Epidermal melanocyte (primary cell): Measurements from ENCODE around the gene SDK1.

Experiments used
- DNase-seq: peaks from one replicate; pipeline ENCODE4 v3.0.0; 2011; ENCODE audit warnings: low spot score; ENCODE audit not compliant: insufficient read length

SDK1 gene

DNA sequence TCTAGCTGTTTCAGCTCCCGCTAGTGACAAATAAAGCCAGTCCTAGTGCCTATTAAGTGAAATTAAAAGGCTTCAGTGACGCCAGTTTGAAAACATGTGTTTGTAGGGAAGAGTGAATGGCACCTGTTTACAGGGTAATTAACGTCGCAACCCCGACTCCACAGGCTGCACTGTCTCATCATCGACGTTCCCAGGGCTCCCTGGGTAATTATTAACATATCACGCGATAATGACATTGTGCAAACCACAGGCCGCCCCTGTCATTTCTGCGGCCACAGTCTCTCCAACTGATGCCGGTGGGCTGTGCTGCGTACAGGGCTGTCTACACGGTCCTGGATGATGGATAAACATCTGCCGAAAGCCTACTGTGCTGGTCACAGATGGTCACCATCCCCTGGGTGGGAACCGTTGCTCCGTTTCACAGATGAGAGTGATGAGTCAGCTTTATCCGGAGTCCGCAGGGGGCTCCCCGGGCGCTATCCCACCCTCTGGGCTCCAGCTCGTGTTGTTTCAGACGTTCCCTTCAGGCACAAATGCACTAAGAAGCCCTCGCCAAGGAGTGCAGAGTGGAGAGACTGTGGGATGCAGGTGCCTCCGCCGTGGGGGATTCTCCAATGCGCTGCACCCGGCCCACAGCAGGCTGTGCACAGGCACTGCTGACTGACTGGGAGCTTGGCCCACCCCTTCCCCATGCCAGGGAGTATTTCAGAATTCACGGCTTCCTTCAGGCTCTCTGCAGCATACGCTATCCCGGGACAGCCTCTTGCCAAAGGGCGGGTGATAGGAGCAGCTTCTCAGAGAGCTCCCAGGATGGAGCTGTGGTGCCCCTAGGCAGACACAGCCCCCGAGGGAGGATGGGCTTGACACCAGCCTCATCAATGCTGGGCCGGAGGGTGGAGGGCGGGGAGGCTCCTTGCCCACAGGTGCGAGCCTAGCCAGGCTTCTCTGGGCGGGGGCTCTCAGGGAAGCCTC is 889.2 kb downstream of the SDK1 start:
- DNase-seq = no peak

DNA sequence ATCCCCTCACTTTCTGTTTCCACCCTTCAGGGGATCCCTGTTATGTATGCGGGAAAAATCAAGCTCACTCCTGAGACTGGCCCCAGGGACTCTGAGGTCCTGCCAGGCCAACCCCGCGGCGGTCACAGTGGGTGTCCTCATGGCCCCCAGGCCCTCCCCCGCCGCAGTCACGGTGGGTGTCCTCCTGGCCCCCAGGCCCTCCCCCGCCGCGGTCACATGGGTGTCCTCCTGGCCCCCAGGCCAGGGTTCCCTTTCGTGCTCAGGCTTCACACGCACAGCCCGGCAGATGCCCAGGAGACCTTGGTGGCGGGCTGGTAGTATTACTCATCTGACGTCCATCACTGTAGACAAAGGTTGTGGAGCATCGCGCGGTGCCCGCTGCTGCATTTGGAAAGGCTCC is 890.0 kb downstream of the SDK1 start:
- DNase-seq = no peak

DNA sequence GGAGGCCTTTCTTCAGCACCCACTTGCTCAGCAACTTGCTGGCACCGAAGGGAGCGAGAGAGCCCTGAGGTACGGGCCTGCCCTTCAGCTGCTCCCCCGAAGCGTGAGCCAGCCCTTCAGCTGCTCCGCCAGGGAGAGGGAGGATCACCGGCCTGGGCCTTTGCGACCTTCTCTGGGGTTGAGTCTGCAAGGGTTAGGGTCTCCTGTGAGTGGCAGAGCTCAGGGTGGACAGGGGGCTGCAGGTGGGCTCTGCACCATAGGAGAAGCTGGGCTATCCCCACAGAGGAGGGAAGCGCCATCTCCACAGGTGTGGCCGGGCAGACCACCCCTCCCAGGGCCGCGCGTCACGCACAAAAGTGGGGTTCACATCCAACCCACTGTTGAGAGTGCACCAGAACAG is 890.5 kb downstream of the SDK1 start:
- no peak for DNase-seq

DNA sequence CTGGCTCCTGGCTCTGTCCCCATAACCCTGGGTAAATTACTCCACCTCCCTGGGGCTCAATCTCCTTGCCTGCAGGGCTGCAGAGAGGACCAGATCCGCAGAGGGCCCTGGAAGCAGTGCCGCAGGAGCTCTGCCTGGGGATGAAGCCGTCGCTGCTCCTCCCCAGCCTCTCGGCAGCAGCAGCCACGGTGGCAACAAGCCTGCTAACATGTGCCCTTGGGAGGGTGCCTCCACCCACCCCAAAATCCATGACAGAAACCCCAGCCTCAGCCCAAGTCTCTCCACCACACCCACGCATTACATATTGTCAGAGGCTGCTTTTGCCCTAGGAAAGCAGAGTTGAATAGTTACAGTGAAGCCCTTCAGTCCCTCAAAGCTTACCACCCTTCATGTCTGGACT is 894.6 kb downstream of the SDK1 start:
- no peak for DNase-seq

DNA sequence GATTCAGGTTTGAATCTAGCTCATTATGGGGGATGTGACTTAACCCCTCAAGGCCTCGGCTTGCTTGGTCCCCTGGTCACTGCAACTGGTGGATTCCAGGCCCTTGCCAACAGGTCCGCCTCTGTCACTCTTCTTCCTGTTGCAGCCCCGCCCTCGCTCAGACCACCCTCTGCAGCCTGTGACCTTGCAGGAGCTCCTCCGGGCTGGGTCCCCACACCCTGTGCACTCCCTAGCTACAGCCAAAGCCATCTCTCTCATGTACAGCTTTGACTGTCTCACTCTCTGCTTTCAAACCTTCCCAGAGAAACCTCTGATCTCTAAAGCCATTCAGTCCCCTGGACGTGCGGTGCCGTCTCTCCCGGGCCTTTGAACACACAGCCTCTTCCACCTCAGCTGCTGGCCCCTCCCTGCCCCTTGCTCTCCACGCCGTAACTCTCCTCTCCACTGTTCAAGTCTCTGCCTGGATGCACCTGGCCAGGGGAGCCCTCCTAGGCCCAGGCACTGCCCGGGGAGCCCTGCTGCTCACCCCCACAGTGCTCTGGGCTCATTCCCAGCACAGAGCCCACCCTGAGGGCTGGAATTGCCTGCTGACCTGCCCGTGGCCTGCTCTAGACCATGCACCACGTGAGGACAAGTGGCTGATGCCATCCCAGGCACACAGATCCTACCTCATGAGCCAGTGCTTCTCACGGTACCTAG is 895.2 kb downstream of the SDK1 start:
- no peak for DNase-seq

DNA sequence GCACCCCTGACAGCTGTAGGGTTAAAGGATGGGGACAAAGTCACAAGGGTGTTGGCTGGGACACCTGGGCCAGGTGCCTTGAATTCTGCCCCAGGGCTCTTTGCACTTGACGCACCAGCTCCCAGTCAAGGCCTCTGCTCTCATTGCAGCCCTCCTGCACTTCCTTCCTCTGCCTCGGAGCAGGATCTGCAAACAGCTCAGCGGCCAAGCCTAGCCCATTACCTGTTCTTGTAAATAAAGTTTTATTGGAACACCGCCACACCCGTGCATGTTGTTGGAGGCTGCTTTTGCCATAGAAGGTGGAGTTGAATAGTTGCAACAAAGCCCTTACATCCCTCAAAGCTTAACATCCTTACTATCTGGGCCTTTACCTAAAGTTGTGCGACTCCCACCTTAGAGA is 897.2 kb downstream of the SDK1 start:
- no peak for DNase-seq

DNA sequence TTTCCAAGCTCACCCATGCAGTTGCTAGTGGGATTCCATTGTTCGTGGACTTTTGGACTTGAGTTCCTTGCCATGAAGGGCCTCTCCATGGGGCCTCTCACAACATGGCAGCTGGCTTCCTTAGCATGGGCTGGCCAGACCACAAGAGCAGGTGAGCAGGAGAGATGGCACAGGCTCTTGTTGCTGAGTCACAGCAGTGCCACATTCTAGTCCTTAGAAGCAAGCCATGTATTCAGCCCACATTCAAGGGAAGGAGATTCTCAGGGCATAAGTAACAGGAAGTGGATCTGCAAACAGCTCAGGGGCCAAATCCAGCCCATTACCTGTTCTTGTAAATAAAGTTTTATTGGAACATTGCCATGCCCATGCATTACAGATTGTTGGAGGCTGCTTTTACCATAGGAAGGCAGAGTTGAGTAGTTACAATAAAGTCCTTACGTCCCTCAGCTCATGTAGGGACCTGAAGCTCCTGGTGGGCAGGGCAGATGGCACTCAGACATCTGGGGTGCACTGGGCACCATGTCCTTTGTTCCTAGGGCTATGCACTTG is 899.6 kb downstream of the SDK1 start:
- DNase-seq = no peak

DNA sequence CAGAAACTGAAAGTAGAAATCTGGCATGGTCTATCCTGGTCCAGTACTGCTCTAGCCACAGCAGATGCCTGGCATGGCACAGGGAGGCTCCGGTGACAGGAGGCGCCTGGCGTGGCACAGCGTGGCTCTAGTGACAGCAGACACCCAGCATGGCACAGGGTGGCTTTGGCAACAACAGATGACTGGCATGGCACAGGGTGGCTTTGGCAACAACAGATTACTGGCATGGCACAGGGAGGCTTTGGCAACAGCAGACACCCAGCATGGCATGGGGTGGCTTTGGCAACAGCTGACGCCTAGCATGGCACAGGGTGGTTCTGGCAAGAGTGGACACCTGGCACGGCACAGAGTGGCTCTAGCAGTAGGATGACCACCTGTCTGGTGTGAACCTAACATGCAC is 900.5 kb downstream of the SDK1 start:
- DNase-seq = no peak

DNA sequence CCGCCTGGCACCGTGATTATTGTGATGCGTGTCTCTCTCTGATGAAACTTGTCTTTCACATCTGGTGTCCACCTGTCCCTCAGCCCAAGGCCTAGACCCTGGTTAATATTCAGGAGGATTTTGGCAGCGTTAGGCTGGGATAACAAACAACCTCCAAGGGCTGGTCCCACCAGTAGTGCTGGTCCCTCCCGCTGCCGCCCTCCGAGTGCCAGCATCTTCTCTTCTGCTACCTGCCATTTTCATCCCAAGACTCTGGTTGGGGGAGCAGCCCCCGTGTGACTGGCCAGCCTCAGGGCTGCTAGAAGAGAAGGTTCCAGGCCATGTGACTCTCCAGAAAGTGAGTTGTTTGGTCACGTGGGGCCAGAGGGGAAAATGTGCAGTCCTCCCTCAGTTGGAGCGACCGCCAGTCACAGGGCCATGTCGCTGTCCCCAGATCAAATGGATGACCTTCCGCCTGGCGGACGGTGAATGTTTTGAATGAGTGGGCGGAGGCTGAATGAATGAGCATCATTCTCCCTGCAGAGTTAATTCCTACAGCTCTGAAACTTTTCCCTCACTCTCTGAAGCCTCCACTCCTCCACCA is 901.2 kb downstream of the SDK1 start:
- DNase-seq = no peak

DNA sequence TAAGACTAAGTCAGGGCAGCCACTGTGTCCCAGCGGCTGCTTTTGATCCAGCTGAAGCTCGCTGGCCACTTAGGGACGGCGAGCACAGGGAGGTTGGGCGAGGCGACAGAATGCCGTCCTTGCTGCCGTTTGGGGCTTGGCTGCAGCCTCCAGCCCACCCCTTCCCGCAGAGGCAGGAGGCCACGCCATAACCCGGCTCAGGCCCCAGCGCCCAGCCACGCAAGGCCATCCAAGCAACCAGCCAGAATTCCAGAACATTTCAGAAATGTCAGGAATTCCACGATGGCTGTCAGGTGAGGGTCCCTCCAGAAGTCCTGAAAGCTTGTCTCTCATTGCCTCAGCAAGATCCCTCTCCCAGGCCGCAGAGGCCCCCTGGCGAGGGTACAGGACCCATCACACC is 901.9 kb downstream of the SDK1 start:
- no peak for DNase-seq

DNA sequence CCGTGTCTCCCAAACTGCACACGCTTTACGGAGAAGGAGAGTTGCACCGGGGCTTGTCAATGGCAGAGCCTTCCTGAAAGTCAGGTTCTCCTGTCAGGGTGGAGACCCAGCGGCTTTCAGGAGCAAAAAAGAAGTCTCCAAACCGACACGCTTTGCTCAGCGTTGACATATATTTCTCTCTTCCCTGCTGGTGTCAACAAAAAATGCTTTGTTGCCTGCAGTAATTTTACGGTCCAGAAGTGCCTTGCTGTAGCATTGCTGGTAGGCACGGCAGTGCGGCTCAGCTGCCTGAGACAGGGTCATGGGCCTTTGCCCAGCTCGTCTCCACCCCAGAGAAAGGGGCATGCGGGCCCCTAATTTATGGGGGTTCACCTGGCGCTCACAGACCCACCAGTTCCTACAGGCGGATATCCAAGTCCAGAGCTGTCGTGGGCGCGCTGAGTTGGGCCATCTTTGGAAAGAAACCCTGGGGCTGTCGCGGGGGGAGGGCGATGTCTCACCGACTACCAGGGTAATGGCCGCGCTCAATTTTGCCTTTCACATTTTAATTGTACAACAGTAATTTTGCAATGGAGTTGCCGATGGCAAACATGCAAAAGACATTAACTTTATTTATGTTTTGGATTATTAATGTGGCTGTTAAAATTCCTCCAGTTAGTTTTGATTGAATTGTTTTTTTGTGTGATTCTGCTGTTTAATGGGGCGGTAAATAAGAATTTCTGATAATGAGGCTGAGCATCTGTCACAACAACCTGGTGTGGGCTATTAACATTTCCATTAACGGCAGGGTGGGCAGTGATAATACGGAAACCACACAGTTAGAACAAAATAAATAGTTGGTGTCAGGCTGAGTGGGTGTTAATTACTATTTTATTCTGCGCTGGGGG is 902.8 kb downstream of the SDK1 start:
- peak; percentile 45 for DNase-seq

DNA sequence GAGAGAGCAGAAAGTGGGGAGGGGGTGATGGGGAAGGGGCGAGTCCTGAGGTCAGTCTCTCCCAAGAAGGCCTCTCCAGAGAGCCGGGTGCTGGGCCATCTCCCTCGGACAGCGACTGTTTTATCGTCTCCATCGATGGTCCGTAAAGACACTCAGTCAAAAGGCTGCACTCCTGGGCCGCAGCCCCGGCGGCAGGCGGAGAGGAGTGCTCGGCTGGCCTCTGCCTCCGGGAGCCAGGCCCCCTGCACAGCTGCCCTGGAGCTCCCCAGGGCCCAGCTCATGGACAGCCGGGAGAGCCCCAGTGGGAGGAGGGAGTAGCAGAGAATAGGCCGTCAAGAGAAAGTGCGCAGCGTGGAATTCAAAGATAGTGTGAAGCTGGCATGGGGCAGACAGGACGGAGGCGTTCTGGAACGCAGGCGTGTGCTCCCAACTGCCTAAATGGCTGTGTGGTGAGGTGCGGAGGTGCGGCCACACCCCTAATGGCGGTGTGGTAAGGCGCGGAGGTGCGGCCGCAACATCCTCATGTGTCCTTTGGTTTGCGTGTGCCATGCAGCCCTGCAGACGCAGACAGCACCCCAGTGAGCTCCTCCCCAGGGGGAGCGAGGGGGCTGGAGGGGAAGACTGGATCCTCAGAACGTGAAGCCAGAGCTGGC is 903.6 kb downstream of the SDK1 start:
- DNase-seq = no peak

DNA sequence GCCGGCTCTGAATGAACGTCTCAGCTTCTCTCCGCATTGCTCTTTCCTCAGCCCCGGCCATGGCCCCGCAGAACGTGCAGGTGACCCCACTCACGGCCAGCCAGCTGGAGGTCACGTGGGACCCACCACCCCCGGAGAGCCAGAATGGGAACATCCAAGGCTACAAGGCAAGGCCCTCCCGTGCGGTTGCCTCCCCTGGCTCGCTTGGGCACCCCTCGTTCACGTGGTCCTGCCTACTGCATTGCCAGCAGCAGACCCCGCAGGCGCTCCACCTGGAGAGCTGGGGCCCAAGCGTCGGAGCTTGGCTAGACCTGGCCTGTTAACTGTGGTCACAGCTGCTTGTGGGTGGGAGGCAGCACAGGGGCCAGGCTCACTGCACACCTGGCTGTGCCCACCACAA is 904.8 kb downstream of the SDK1 start:
- no peak for DNase-seq

DNA sequence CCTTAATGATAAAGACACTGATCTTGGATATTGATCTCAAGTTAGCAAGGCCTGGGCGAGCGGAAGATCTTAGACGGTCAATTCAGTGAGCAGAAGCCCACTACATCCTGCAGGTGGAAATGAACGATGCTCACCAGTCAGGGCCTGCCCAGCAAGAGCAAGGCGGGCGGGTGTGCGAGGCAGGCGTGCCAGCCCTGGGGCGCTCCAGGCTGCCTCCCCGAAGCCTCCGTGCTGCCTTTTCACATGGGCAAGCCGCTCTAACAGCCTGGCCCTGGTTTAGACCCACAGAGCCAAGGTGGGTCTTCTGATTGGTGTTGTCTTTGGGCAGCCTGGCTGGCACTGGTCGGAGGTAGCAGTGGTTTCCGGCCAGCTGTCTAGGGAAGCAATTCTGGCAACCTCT is 906.0 kb downstream of the SDK1 start:
- DNase-seq = no peak

DNA sequence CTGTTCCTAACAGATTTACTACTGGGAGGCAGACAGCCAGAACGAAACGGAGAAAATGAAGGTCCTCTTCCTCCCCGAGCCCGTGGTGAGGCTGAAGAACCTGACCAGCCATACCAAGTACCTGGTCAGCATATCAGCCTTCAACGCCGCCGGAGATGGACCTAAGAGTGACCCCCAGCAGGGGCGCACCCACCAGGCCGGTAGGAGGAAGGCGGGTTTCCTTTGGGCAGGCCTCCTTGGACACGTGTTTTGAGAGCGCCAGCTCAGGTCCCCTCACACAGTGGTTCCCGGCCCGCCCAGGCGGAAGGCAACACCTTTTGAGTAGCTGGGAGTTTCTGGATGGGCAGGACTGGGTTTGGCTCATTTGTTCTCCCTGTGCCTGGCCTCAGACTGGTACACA is 907.0 kb downstream of the SDK1 start:
- no peak for DNase-seq

DNA sequence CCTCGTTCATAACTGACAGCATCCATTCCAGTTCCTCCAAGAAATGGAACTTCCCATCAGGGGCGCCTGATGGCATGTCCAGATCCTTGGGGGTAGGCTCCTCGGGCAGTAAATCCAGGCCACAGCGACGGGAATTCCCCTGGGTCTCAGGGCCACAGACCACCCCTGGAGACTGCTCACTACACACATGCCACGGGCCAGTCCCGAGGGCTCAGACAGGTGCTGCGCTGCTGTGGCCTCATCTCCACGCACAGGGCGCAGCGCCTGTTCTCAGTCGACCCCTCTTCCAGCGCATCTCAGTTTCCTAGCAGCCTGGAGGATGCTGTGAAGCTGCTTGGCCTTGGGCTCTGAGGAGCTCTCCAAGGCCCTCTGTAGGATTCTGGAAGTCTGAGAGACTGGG is 907.5 kb downstream of the SDK1 start:
- no peak for DNase-seq

DNA sequence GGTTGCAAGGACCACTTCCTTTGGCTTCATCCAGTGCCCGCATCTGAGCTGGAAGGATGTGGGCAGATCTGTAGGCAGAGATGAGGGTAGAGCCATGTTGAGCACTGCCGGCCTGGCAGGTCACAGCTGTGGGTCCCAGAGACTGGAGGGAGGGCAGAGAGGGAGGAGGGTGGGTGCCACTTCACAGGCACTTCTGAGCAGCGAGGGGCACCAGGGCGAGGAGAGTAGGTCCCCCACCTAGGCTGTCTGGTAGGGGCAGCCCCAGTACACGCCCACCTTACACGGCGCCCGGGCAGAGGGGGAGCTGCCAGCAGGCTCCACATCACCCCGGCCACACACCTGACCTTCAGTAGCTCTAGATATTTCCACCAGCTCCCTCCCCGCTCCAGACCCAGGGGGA is 908.1 kb downstream of the SDK1 start:
- DNase-seq = no peak

DNA sequence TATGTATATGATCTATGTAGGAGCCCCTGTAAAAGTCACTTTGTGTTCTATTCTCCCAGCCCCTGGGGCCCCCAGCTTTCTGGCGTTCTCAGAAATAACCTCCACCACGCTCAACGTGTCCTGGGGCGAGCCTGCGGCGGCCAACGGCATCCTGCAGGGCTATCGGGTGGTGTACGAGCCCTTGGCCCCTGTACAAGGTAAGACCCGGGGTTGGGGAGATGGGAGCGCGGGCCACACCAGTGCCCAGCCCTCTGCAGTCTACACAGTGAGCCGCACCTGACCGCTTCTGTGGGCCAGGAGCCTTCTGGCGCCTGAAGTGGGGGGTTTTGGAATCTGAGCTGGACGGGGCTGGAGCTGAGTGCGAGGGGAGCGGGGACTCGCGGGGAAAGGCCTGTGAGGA is 908.9 kb downstream of the SDK1 start:
- no peak for DNase-seq

DNA sequence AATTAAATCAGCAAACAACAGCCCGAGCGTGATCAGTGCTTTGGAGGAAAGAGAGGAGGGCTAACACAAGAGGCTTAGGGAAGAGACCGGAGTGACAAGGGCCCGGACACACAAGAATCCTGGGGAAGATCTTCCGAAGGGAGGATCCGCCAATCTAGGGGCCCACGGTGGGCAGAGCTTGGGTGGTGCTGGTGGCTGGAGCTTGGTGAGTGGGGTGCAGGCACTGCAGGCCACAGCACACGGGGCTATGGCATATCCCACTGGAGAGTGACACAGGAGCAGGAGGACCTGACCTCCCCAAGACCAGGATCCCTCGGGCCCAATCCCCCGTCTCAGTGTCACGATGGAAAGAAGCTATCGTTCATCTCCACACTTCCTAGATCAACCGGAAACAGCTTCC is 909.8 kb downstream of the SDK1 start:
- DNase-seq = no peak

DNA sequence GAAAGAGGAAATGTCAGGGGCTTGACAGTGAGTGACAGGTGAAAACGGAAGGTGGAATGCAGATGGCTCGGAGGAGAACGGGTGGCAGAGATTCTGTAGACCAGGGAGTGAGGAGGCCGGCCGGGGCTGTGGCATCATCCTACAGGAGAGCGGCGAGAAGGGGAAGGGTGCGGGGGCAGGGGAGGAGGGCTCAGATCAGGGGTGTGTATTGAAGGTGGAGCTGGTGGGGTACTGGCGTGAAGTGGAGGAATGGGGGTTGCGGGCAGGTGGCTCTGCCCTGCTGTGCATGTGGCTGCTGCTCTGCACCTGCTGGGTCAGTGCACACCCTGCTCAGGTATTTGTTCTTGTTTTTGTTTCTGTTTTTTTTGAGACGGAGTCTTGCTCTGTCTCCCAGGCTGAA is 910.2 kb downstream of the SDK1 start:
- no peak for DNase-seq

DNA sequence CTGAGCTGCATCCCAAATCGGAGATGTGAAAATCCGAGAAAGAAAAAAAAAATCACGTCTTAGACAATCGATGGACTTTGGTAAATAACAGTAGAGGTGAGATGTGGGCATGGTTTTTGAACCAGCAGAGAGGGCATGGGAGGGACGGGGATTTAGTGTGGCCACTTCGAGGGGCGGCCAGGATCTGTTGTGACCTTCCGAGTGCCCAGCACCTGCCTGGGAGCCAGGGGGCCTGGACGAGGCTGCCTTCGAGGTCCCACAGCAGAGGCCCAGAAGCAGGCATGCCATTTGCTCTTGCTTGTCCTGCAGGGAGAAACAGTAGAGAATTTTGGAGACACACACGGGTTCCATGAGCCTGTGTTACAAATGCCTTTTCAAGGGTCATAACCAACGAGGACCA is 911.3 kb downstream of the SDK1 start:
- no peak for DNase-seq
